SH-SY5Y (cell line): Measurements from ENCODE around the gene PPOX.

Source experiments
- GATA2 ChIP-seq: IDR thresholded peaks from 2 replicates; pipeline ENCODE4 v1.6.1; 2011; ENCODE audit warnings: mild to moderate bottlenecking, low read depth, low read length
- GATA3 ChIP-seq: IDR thresholded peaks from 2 replicates; pipeline ENCODE4 v1.6.1; 2011; ENCODE audit warnings: low read depth, mild to moderate bottlenecking, low read length, moderate library complexity

GRCh38 chr1:161137881-161138280 lies 28.3 kb upstream of the PPOX start:
- TF ChIP-seq GATA2 (no peak), GATA3 (no peak)
